Amniotic epithelial cell (primary cell): Measurements from ENCODE around the gene MKLN1.
A peak's percentile ranks its signal among the peaks of the same experiment; 100 is the strongest.
"Not testable (repeated sequence)": the region's sequence is repeated elsewhere in the genome, so short reads cannot be mapped to it uniquely, and the experiment has no call there.

ENCODE experiments used
- DNase-seq: peaks from one replicate; pipeline ENCODE4 v3.0.0-alpha.2; 2010; ENCODE audit warnings: low read depth

Gene MKLN1

GRCh38 chr7:131312838-131313237 lies 14.8 kb upstream of the MKLN1 start:
- DNase-seq = no peak

GRCh38 chr7:131320603-131321002 lies 7.1 kb upstream of the MKLN1 start:
- DNase-seq = no peak

- no peak for DNase-seq
These were observed 6.0 kb upstream of the MKLN1 start for GRCh38 chr7:131321656-131322055.

- DNase-seq = no peak
These were observed 5.6 kb upstream of the MKLN1 start for GRCh38 chr7:131322061-131322460.

- DNase-seq = no peak
These were observed 4.8 kb upstream of the MKLN1 start for GRCh38 chr7:131322861-131323260.

- DNase-seq = no peak
These were observed 2.4 kb upstream of the MKLN1 start for GRCh38 chr7:131325179-131325840.

GRCh38 chr7:131326576-131326975 lies 1.1 kb upstream of the MKLN1 start:
- no peak for DNase-seq

GRCh38 chr7:131327049-131327625 lies 539 bp upstream of the MKLN1 start:
- peak; percentile 82 for DNase-seq

- peak; percentile 46 for DNase-seq
These were observed 900 bp downstream of the MKLN1 start for GRCh38 chr7:131328377-131329175.

GRCh38 chr7:131329176-131329570 lies 1.5 kb downstream of the MKLN1 start:
- DNase-seq = no peak

GRCh38 chr7:131330299-131330698 lies 2.6 kb downstream of the MKLN1 start:
- no peak for DNase-seq

- DNase-seq = no peak
These were observed 4.1 kb downstream of the MKLN1 start for GRCh38 chr7:131331806-131332205.

GRCh38 chr7:131332729-131333128 lies 5.1 kb downstream of the MKLN1 start:
- DNase-seq = not testable (repeated sequence)

- no peak for DNase-seq
These were observed 8.1 kb downstream of the MKLN1 start for GRCh38 chr7:131335639-131336381.

GRCh38 chr7:131336956-131337355 lies 9.3 kb downstream of the MKLN1 start:
- DNase-seq = peak; percentile 54

- DNase-seq = no peak
These were observed 10.5 kb downstream of the MKLN1 start for GRCh38 chr7:131338173-131338572.

- no peak for DNase-seq
These were observed 11.2 kb downstream of the MKLN1 start for GRCh38 chr7:131338691-131339390.

- DNase-seq = no peak
These were observed 14.0 kb downstream of the MKLN1 start for GRCh38 chr7:131341690-131342089.

- DNase-seq = no peak
These were observed 15.3 kb downstream of the MKLN1 start for GRCh38 chr7:131342864-131343442.

- no peak for DNase-seq
These were observed 19.4 kb downstream of the MKLN1 start for GRCh38 chr7:131346885-131347592.

GRCh38 chr7:131352032-131352431 lies 24.4 kb downstream of the MKLN1 start:
- no peak for DNase-seq
